T47D (cell line): ENCODE measurements around the gene CDC7.
A peak's percentile ranks its signal among the peaks of the same experiment; 100 is the strongest.

ENCODE experiments used
- DNase-seq, 2 experiments: peaks; one replicate each; pipeline versions ENCODE4 v3.0.0 to v3.0.0-alpha.2; 2011 to 2012; ENCODE audit warnings: low read depth in 1 of 2, low spot score in 1 of 2
- JUND ChIP-seq: IDR thresholded peaks from 2 replicates; pipeline ENCODE4 v1.6.1; 2012; ENCODE audit warnings: low read depth
- in situ Hi-C: cut with HindIII; loops from 2 replicates; pipeline ENCODE4 v1.10.0; 2016; ENCODE audit warnings: low sequenced_read_pairs, low pct_unique_long_range_greater_than_20kb

The CDC7 gene

DNA sequence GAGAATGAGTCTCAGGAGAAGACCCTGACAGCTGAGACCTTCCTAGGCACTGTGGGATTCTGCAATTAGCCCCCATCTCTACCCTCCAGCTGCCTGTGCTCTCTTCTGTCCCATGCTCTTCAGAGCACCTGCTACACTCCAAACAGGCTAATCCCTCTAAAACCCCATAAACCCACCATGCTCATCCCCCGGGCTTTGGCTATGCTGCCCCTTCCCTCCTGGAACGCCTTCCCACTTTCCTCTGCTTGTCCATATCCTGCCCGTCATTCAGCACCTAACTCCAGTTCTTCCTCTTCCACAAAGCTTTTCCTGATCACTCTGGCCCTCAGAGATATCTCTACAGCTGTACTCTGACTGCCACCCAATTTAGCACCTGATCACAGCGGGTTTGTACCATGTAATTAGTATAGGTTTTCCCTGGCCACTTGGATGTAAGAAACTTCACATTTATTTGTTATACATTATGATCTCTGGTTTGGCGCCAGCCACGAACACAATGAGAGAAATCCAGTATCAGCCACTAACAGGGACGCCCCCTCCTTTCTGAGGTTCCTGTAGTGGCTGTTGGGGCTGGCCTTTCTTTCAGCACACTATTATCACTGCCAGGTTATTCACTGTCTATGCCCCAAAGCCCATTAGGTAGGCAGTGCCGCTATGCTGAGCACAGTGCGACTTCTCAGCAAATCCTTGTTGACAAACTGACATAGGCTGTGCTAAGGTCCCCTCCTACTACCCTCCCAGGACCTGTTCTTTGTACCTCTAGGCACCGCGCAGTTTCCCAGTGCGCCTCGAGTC lies 45.1 kb downstream of the CDC7 start:
- in situ Hi-C loops: no loop called here
- no peak for DNase-seq
- TF ChIP-seq JUND: no peak

GRCh38 chr1:91546301-91546581 lies 45.6 kb downstream of the CDC7 start:
- DNase-seq: peak in 1 of 2 experiments; percentile 10
- in situ Hi-C loops: no loop called here
- TF ChIP-seq JUND: no peak

DNA sequence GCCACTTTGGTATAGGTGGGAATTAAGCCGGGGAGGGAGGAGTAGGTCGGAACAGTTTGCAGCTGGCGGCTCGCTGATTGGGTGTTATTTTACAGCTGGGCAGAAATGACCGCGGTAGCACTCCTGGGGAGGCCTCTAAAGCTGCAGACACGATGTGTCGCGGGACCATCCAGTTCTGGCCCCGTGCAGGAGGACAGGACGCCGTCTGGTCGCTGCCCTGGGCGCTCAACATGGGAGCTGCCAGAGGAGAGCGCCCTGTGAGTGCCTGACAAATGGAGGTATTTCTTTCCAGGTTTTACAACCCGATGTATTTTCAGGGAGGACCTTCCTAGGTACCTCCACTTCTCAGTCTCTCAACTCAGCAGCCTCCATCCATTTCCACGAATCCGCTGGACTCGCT lies 46.2 kb downstream of the CDC7 start:
- TF ChIP-seq JUND: no peak
- in situ Hi-C loops: no loop called here
- no peak for DNase-seq

- in situ Hi-C loops: no loop called here
- no peak for TF ChIP-seq JUND
- no peak for DNase-seq
These were observed 47.9 kb downstream of the CDC7 start for GRCh38 chr1:91548376-91549040.

DNA sequence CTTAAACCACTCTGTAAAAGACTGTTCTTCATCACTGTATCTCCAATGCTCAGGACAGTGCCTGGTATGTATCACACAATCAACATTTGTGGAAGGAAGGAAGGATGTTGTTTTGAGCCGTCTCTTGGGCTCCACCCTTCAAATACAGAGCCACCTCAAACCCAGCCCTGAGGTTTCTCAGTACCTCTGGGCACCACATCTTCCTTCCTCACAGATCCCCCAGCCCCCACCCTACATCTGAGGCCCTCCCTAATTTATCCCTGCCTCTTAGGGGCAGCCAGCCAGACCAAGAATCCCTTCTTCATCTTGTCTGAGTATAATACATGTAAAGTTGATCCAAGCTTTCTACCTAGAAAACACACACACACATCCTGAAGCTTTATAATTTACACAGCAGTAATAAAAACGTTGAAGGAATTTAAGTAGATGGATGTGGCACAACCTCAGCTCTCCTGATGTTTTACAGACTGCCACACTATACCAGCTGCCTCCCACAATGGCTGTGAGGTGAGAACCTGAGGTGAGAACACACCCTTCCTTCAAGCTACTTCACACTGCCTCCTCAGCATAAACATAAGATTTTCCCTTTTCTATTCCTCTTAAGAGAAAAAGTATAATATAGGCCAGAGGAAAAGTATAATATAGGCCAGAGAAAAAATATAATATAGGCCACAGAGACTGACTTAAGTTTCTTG lies 48.5 kb downstream of the CDC7 start:
- in situ Hi-C loops: no loop called here
- TF ChIP-seq JUND: no peak
- DNase-seq: no peak

DNA sequence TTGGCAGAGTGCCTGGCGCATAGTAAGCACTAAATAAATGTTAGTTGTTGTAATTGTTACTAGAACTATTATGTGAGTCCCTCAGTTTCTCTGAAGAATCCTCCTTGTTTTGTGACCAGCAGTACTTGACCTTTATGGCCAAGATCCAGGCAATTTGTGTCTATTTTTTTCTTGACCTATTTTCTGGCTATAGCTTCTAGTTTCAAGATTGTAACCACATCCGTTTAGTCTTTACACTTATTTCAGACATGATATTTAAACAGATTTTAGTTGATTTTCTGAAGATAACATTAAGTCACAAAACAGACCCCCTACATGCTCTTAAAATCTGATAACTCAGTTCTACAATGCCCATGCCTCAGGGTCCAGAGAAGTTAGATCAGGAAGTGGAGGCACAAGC lies 50.3 kb downstream of the CDC7 start:
- TF ChIP-seq JUND: no peak
- DNase-seq: no peak
- in situ Hi-C loops: no loop called here

DNA sequence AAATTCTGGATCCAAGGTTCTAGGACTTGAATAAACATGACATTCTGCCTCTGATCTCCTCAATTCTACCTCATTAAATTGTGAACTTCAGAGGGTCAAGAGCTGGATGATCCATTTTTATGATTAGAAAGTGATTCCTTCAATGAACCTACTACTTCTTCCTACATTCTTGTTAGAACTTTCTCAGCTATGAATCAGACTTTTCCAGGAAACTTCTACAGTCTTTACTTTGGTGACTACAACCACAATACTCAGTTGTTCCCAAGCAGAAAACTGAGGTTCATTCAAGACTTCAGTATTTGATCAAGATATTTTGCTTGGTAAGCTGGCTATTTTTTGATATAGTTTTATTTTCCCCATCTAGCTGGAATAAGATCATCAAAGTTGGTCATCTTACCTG lies 51.4 kb downstream of the CDC7 start:
- TF ChIP-seq JUND: no peak
- in situ Hi-C loops: no loop called here
- no peak for DNase-seq

DNA sequence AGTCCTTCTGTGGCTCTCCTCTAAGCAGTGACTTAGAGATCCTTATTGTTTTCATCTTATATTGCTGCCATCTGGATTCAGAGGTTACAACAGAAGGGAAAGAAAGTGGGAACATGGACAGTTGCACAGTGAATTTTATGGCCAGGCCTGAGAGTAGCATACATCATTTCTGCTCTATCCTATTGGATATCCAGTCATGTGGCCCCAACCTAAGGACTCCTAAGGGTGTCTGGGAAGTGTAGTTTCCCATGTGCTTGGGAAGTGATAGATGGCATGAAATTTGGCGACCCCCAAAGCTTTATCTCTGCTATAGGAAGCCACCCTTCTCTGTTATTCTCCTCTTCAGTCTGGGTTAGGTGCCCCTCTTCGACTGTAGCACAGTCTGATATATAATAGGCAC lies 51.9 kb downstream of the CDC7 start:
- no peak for TF ChIP-seq JUND
- DNase-seq: no peak
- in situ Hi-C loops: no loop called here

GRCh38 chr1:91553177-91553591 lies 52.5 kb downstream of the CDC7 start:
- no peak for DNase-seq
- in situ Hi-C loops: no loop called here
- no peak for TF ChIP-seq JUND

GRCh38 chr1:91555074-91555730 lies 54.6 kb downstream of the CDC7 start:
- no peak for DNase-seq
- in situ Hi-C loops: no loop called here
- TF ChIP-seq JUND: no peak

GRCh38 chr1:91555821-91556531 lies 55.3 kb downstream of the CDC7 start:
- DNase-seq: no peak
- in situ Hi-C loops: no loop called here
- no peak for TF ChIP-seq JUND

GRCh38 chr1:91556556-91556955 lies 55.9 kb downstream of the CDC7 start:
- in situ Hi-C loops: no loop called here
- no peak for DNase-seq
- TF ChIP-seq JUND: no peak
